ENCODE results near the gene CLEC16A. TPM values are rescaled to one million over a fixed set of nuclear protein-coding genes. Genes with fewer than 3 reads are reported as not detected.

CLEC16A gene
- total and polyA plus RNA-seq, 9 of the 15 experiments (the other 6 are each of a cell fraction or from before 2014, with no cell fraction given): 1.00 to 22.3 (median 10.0) TPM

- TF ChIP-seq ZHX1 (conservative IDR thresholded peaks at IDR 0.05; ENCODE audit: low read length): no peak
- no peak for TF ChIP-seq CBX5 (IDR thresholded peaks at IDR 0.05; ENCODE audit: borderline replicate concordance, low read depth)
- TF ChIP-seq FOS (IDR thresholded peaks at IDR 0.05; ENCODE audit: extremely low read depth, insufficient read length): no peak
- TF ChIP-seq ZNF175 (CRISPR knock-in tag; IDR thresholded peaks at IDR 0.05; ENCODE audit: low read depth): peak; percentile 79
- TF ChIP-seq ZNF224 (CRISPR knock-in tag; IDR thresholded peaks at IDR 0.05): no peak
- no peak for TF ChIP-seq HNRNPLL (IDR thresholded peaks at IDR 0.05; ENCODE audit: low read depth, low read length, poor library complexity, severe bottlenecking)
- peak; percentile 75 for TF ChIP-seq DACH1 (IDR thresholded peaks at IDR 0.05; ENCODE audit: partially characterized antibody)
- TF ChIP-seq MCM7 (IDR thresholded peaks at IDR 0.05): no peak
- peak; percentile 85 for TF ChIP-seq PML (IDR thresholded peaks at IDR 0.05; ENCODE audit: low read length)
- TF ChIP-seq ADNP (tag; IDR thresholded peaks at IDR 0.05): no peak
- no peak for TF ChIP-seq CHD4 (IDR thresholded peaks at IDR 0.05; ENCODE audit: insufficient read depth, insufficient replicate concordance, low read depth, low read length, poor library complexity, severe bottlenecking)
- TF ChIP-seq KLF1 (tag; IDR thresholded peaks at IDR 0.05): no peak
- peak; percentile 56; the same call in 1 of the 2 replicates for TF ChIP-seq CTBP1 (IDR thresholded peaks at IDR 0.05; ENCODE audit: borderline replicate concordance)
- no peak for TF ChIP-seq ZNF274 (IDR thresholded peaks at IDR 0.05; ENCODE audit: borderline replicate concordance, low read depth, low read length)
- no peak for TF ChIP-seq TGIF2 (CRISPR knock-in tag; IDR thresholded peaks at IDR 0.05)
- TF ChIP-seq RAD51 (IDR thresholded peaks at IDR 0.05; ENCODE audit: borderline replicate concordance, low read depth): no peak; the same call in 1 of the 2 replicates
- TF ChIP-seq ZNF395 (CRISPR knock-in tag; IDR thresholded peaks at IDR 0.05): peak; percentile 72; the same call in 1 of the 2 replicates
- TF ChIP-seq CBX3 (IDR thresholded peaks at IDR 0.05; ENCODE audit: borderline replicate concordance in 1 of 2, low read length in 2 of 2): no peak; a peak in 1 of 3 replicates
- TF ChIP-seq CSDE1 (IDR thresholded peaks at IDR 0.05): no peak
- TF ChIP-seq EP400 (IDR thresholded peaks at IDR 0.05): peak; percentile 62
- no peak for TF ChIP-seq RBM39 (optimal IDR thresholded peaks at IDR 0.05; ENCODE audit: low read depth, low read length)
- no peak for TF ChIP-seq SFPQ (IDR thresholded peaks at IDR 0.05; ENCODE audit: low read depth, low read length)
- TF ChIP-seq USF1 (CRISPR knock-in tag; IDR thresholded peaks at IDR 0.05): no peak
These were observed 155.9 kb downstream of the CLEC16A start (continued) for GRCh38 chr16:11100239-11100750.

Data from K562 (cell line).